HepG2 (cell line): ENCODE results near the gene KRTCAP2. TPM values are rescaled to one million over a fixed set of nuclear protein-coding genes. Genes with fewer than 3 reads are reported as not detected.

Source experiments
- ELF3 ChIP-seq: IDR thresholded peaks from 2 replicates; pipeline ENCODE4 v1.6.1; 2016; ENCODE audit warnings: missing genetic modification reagents, missing compliant biosample characterization
- HOXA7 ChIP-seq: sonication (generic); formaldehyde crosslinking; IDR thresholded peaks from 2 replicates; pipeline ENCODE4 v1.8.1; 2022; ENCODE audit warnings: mild to moderate bottlenecking, missing genetic modification reagents, moderate library complexity
- KLF15 ChIP-seq: sonication (generic); formaldehyde crosslinking; IDR thresholded peaks from 2 replicates; pipeline ENCODE4 v1.8.1; 2023; ENCODE audit warnings: borderline replicate concordance, mild to moderate bottlenecking, inconsistent platforms, missing genetic modification reagents, mixed read lengths
- MATR3 ChIP-seq: sonication (generic); formaldehyde crosslinking; IDR thresholded peaks from 2 replicates; pipeline ENCODE4 v1.4.0; 2020; ENCODE audit warnings: missing genetic modification reagents
- MTF1 ChIP-seq: sonication (generic); formaldehyde crosslinking; IDR thresholded peaks from 2 replicates; pipeline ENCODE4 v1.5.0; 2020; ENCODE audit warnings: missing genetic modification reagents
- POLR2G ChIP-seq: fragments of 200-400 bp; formaldehyde crosslinking; IDR thresholded peaks from 2 replicates; pipeline ENCODE4 v1.6.1; 2018; ENCODE audit warnings: mild to moderate bottlenecking, low read depth, low read length, moderate library complexity
- SMYD3 ChIP-seq: sonication (generic); formaldehyde crosslinking; IDR thresholded peaks from 2 replicates; pipeline ENCODE4 v1.8.1; 2023; ENCODE audit warnings: mild to moderate bottlenecking, missing genetic modification reagents
- TOPORS ChIP-seq: sonication (generic); formaldehyde crosslinking; IDR thresholded peaks from 2 replicates; pipeline ENCODE4 v1.8.0; 2023; ENCODE audit warnings: mild to moderate bottlenecking, missing genetic modification reagents
- WIZ ChIP-seq: sonication (generic); formaldehyde crosslinking; IDR thresholded peaks from 2 replicates; pipeline ENCODE4 v1.5.1; 2020; ENCODE audit warnings: mild to moderate bottlenecking, missing genetic modification reagents
- ZFP90 ChIP-seq: sonication (generic); formaldehyde crosslinking; IDR thresholded peaks from 2 replicates; pipeline ENCODE4 v1.8.0; 2022; ENCODE audit warnings: missing genetic modification reagents, mild to moderate bottlenecking, inconsistent platforms, borderline replicate concordance
- ZNF207 ChIP-seq: fragments of 450-650 bp; IDR thresholded peaks from 2 replicates; pipeline ENCODE4 v1.6.1; 2016; ENCODE audit warnings: antibody characterized with exemption, borderline replicate concordance
- ZNF274 ChIP-seq: sonication (generic); formaldehyde crosslinking; IDR thresholded peaks from 2 replicates; pipeline ENCODE4 v1.5.1; 2020; ENCODE audit warnings: mild to moderate bottlenecking, missing genetic modification reagents
- ZNF510 ChIP-seq: sonication (generic); formaldehyde crosslinking; IDR thresholded peaks from 2 replicates; pipeline ENCODE4 v1.4.0; 2020; ENCODE audit warnings: low read depth, mild to moderate bottlenecking, missing genetic modification reagents
- ZNF773 ChIP-seq: sonication (generic); formaldehyde crosslinking; IDR thresholded peaks from 2 replicates; pipeline ENCODE4 v1.4.0; 2020; ENCODE audit warnings: missing genetic modification reagents, borderline replicate concordance
- polyA plus RNA-seq, 8 experiments: library from polyadenylated mRNA; depleted of rRNA in 3 of 8; stranded (reverse) in 7 of 8; unstranded in 1 of 8; fragments of >200 nt; fragmentation: Illumina TruSeq in 4 of 8; extraction: Trizol in 4 of 8; gene quantifications; 2 replicates each; pipeline versions ENCODE4 v1.2.1 to v1.2.3, GENCODE V29; 2011 to 2016; ENCODE audit warnings: low read depth in 4 of 8, missing spikeins in 1 of 8, mixed read lengths in 1 of 8; ENCODE audit not compliant: insufficient read depth in 1 of 8
- total RNA-seq, 5 experiments: library from RNA; depleted of rRNA; stranded (reverse); fragments of >200 nt; fragmentation: Illumina TruSeq; extraction: Trizol; gene quantifications; 2 replicates each; pipeline ENCODE4 v1.2.3, GENCODE V29; 2016; ENCODE audit warnings: low read depth in 1 of 5
- TF ChIP-seq, protein P1 (sequence below): sonication (generic); formaldehyde crosslinking; IDR thresholded peaks from 2 replicates; pipeline ENCODE4 v1.5.1; 2020; ENCODE audit warnings: mild to moderate bottlenecking, missing genetic modification reagents
- TF ChIP-seq, protein P2 (sequence below): sonication (generic); formaldehyde crosslinking; IDR thresholded peaks from 2 replicates; pipeline ENCODE4 v1.5.0; 2020; ENCODE audit warnings: mild to moderate bottlenecking, missing genetic modification reagents
- TF ChIP-seq, protein P3 (sequence below): sonication (generic); formaldehyde crosslinking; IDR thresholded peaks from 2 replicates; pipeline ENCODE4 v1.8.1; 2023; ENCODE audit warnings: mild to moderate bottlenecking, missing genetic modification reagents
- TF ChIP-seq, protein P4 (sequence below): sonication (generic); formaldehyde crosslinking; IDR thresholded peaks from 2 replicates; pipeline ENCODE4 v1.4.0; 2020; ENCODE audit warnings: missing genetic modification reagents
- TF ChIP-seq, protein P5 (sequence below): sonication (generic); formaldehyde crosslinking; IDR thresholded peaks from 2 replicates; pipeline ENCODE4 v1.8.0; 2022; ENCODE audit warnings: missing genetic modification reagents, low read depth, mild to moderate bottlenecking, borderline replicate concordance
- TF ChIP-seq, protein P6 (sequence below): sonication (generic); formaldehyde crosslinking; IDR thresholded peaks from 2 replicates; pipeline ENCODE4 v1.4.0; 2020; ENCODE audit warnings: missing genetic modification reagents, mild to moderate bottlenecking, borderline replicate concordance

KRTCAP2 gene
- total and polyA plus RNA-seq, 2 of the 13 experiments (the other 11 are each of a cell fraction or from before 2014, with no cell fraction given), result 77.3 to 79.4 TPM

DNA sequence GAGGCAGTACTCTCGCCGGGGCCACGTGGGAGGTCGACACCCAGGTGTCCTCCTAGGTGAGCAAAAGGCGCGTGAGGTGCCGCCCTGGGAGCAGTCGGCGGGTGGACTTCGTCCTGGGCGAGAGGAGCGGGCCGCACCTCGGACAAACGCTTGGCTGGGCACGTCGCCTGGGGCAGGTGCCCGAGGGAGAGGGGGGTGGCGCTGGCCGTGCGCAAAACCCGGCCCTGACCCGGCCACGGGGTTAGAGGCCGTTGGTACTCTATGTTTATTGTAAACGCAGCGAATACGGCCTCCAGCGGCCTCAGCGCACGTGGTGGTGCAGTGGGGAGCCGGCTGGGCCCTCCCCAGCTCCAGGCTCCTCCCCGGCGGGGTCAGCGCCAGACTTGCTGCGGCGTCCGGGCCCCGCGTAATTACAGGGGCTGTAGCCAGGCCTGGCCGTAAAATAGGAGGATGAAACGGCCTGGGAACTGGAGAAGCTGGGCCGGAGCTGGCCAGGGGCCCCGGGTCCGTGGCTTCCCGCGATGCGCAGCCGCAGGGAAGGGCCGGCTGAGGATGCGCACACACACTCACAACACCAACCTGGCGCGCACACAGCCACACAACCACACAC lies 47.1 kb downstream of the KRTCAP2 start (continued):
- no peak for TF ChIP-seq ZNF773 (CRISPR knock-in tag)
- peak; percentile 84 for TF ChIP-seq ZFP90 (CRISPR knock-in tag)
- peak; percentile 98 for TF ChIP-seq SMYD3 (CRISPR knock-in tag)
- TF ChIP-seq, protein P1, sequence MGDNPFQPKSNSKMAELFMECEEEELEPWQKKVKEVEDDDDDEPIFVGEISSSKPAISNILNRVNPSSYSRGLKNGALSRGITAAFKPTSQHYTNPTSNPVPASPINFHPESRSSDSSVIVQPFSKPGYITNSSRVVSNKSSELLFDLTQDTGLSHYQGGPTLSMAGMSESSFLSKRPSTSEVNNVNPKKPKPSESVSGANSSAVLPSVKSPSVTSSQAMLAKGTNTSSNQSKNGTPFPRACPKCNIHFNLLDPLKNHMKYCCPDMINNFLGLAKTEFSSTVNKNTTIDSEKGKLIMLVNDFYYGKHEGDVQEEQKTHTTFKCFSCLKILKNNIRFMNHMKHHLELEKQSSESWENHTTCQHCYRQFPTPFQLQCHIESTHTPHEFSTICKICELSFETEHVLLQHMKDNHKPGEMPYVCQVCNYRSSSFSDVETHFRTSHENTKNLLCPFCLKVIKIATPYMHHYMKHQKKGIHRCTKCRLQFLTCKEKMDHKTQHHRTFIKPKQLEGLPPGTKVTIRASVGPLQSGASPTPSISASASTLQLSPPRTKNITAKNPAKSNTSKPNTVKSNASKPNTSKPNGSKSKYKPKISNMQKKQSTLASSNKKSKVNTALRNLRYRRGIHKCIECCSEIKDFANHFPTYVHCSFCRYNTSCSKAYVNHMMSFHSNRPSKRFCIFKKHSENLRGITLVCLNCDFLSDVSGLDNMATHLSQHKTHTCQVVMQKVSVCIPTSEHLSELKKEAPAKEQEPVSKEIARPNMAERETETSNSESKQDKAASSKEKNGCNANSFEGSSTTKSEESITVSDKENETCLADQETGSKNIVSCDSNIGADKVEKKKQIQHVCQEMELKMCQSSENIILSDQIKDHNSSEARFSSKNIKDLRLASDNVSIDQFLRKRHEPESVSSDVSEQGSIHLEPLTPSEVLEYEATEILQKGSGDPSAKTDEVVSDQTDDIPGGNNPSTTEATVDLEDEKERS (CRISPR knock-in tag), result peak; percentile 89
- TF ChIP-seq ELF3 (CRISPR knock-in tag), result peak; percentile 74
- peak; percentile 82 for TF ChIP-seq ZNF274
- TF ChIP-seq KLF15 (CRISPR knock-in tag), result peak; percentile 86
- no peak for TF ChIP-seq ZNF207
- TF ChIP-seq, protein P2, sequence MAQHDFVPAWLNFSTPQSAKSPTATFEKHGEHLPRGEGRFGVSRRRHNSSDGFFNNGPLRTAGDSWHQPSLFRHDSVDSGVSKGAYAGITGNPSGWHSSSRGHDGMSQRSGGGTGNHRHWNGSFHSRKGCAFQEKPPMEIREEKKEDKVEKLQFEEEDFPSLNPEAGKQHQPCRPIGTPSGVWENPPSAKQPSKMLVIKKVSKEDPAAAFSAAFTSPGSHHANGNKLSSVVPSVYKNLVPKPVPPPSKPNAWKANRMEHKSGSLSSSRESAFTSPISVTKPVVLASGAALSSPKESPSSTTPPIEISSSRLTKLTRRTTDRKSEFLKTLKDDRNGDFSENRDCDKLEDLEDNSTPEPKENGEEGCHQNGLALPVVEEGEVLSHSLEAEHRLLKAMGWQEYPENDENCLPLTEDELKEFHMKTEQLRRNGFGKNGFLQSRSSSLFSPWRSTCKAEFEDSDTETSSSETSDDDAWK, result no peak
- TF ChIP-seq, protein P3, sequence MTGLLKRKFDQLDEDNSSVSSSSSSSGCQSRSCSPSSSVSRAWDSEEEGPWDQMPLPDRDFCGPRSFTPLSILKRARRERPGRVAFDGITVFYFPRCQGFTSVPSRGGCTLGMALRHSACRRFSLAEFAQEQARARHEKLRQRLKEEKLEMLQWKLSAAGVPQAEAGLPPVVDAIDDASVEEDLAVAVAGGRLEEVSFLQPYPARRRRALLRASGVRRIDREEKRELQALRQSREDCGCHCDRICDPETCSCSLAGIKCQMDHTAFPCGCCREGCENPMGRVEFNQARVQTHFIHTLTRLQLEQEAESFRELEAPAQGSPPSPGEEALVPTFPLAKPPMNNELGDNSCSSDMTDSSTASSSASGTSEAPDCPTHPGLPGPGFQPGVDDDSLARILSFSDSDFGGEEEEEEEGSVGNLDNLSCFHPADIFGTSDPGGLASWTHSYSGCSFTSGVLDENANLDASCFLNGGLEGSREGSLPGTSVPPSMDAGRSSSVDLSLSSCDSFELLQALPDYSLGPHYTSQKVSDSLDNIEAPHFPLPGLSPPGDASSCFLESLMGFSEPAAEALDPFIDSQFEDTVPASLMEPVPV (CRISPR knock-in tag), result peak; percentile 94
- TF ChIP-seq ZNF510 (CRISPR knock-in tag), result peak; percentile 62
- peak; percentile 87; the same call in 1 of the 2 replicates for TF ChIP-seq TOPORS (CRISPR knock-in tag)
- peak; percentile 100 for TF ChIP-seq MTF1 (CRISPR knock-in tag)
- peak; percentile 44 for TF ChIP-seq WIZ (CRISPR knock-in tag)
- no peak for TF ChIP-seq MATR3
- TF ChIP-seq, protein P4, sequence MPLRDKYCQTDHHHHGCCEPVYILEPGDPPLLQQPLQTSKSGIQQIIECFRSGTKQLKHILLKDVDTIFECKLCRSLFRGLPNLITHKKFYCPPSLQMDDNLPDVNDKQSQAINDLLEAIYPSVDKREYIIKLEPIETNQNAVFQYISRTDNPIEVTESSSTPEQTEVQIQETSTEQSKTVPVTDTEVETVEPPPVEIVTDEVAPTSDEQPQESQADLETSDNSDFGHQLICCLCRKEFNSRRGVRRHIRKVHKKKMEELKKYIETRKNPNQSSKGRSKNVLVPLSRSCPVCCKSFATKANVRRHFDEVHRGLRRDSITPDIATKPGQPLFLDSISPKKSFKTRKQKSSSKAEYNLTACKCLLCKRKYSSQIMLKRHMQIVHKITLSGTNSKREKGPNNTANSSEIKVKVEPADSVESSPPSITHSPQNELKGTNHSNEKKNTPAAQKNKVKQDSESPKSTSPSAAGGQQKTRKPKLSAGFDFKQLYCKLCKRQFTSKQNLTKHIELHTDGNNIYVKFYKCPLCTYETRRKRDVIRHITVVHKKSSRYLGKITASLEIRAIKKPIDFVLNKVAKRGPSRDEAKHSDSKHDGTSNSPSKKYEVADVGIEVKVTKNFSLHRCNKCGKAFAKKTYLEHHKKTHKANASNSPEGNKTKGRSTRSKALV (CRISPR knock-in tag), result peak; percentile 77; the same call in 1 of the 2 replicates
- TF ChIP-seq, protein P5, sequence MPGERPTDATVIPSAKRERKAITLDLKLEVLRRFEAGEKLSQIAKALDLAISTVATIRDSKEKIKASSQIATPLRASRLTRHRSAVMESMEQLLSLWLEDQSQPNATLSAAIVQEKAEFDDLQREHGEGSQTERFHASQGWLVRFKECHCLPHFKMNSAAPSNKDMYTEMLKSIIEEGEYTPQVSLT (CRISPR knock-in tag), result 0 out of 2 replicates have a peak, but pooled peaks have one; percentile 56
- peak; percentile 68; the same call in 1 of the 2 replicates for TF ChIP-seq HOXA7
- TF ChIP-seq POLR2G, result peak; percentile 6
- TF ChIP-seq, protein P6, sequence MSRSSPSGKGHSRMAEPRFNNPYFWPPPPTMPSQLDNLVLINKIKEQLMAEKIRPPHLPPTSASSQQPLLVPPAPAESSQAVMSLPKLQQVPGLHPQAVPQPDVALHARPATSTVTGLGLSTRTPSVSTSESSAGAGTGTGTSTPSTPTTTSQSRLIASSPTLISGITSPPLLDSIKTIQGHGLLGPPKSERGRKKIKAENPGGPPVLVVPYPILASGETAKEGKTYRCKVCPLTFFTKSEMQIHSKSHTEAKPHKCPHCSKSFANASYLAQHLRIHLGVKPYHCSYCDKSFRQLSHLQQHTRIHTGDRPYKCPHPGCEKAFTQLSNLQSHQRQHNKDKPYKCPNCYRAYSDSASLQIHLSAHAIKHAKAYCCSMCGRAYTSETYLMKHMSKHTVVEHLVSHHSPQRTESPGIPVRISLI, result peak; percentile 68; the same call in 1 of the 2 replicates
